GM21529 (cell line): ENCODE measurements around the gene RAB6A.
"Not testable (repeated sequence)": the region's sequence is repeated elsewhere in the genome, so short reads cannot be mapped to it uniquely, and the experiment has no call there.

Experiments
- ATAC-seq: cut with Tn5 transposase; IDR thresholded peaks from one replicate; pipeline ENCODE4 v1.9.1; 2021; ENCODE audit not compliant: unreplicated experiment

The RAB6A gene

DNA sequence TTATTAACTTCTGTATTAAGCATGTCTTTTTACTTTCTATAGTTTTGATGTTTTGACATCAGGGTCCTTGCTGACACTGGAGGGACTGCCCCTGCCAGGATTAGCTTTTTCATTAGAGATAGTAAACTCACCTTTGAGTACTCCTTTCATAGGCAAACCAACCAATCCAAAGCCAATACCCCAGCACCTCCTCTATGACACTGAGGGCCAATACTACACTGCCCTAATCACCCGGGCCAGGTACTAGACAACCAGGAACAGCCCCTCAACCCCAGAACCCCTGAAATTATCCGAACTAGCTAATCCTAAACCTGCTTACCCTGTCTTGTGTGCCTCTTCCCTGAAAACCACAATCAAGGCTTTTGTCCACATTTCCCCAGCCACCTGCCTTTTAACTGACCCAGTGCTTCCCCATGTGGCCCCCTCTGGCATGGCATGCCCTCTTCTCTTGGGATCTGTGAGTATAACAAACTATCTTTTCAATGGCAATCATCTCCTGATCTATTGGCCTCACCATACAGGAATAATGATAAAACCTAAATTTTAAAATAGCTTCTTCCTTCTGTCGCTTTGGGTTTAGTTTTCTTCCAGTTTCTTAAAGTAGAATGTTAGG lies 31.2 kb downstream of the RAB6A start:
- no peak for ATAC-seq

DNA sequence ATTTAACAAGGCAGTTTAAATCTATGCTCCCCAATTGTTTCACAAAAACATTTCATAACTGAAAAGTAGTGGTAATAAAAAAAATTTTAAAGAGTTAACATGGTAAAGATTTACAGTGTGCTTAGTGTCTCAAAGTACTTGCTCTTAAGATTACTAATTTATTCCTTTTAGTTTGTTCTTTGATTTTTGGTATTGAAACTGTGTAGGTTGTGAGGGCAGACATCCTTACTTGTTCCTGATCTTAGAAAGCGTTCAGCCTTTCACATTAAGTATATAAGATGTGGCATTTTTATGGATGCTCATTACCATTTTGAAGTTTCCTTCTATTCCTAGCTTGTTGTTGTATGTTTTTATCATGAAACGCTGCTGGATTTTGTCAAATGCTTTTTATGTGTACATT lies 32.9 kb downstream of the RAB6A start:
- ATAC-seq: no peak

DNA sequence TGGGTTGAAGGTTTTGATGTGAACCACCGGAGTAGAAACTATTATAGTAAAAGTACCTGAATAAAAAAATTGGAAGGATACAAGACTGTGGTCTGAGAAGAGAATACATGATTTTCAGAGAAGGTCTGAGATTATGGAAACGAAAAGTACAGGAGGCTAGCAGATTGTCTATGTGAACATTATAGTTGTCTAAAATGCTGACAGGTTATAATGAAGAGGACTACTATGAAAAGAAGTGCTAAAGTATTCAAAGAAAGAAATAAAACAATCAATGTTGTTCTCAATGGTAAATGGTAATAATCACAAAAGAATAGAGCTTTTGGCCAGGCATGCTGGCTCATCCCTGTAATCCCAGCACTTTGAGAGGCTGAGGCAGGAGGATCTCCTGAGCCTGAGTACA lies 34.0 kb downstream of the RAB6A start:
- no peak for ATAC-seq

GRCh38 chr11:73717136-73717535 lies 43.7 kb downstream of the RAB6A start:
- no peak for ATAC-seq

- ATAC-seq: no peak
These were observed 44.5 kb downstream of the RAB6A start for GRCh38 chr11:73716153-73717056.

GRCh38 chr11:73715541-73715940 lies 45.3 kb downstream of the RAB6A start:
- no peak for ATAC-seq

- no peak for ATAC-seq
These were observed 49.9 kb downstream of the RAB6A start for GRCh38 chr11:73710964-73711363.

- ATAC-seq: no peak
These were observed 55.8 kb downstream of the RAB6A start for GRCh38 chr11:73705053-73705452.

DNA sequence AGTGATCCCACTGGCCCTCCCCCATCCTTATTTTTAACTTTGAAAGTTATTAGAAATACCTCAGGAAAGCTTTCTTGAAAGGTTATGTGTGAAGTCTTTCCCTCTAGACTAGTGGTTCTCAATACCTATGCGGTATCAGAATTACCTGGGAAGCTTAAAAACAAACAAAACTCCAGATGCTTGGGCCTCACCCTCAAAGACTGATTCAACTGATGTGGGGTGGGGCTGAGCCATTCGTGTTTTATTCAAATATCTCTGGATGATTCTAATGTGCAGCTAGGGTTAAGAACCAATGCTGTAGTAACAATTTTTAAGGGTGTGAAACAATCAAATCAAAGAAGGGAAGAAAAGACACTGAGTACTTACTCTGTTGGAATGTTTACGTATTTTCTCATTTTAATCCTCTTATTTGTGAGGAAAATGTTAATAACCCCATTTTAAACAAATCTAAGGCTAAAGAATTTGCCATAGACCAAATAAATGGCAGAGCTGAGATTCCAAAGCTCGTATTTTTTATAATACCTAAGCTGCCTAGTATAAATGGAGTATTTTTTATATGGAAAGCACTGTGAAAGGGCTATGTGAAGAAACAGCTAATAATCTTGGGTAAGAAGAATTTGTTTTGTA lies 66.9 kb downstream of the RAB6A start:
- no peak for ATAC-seq

DNA sequence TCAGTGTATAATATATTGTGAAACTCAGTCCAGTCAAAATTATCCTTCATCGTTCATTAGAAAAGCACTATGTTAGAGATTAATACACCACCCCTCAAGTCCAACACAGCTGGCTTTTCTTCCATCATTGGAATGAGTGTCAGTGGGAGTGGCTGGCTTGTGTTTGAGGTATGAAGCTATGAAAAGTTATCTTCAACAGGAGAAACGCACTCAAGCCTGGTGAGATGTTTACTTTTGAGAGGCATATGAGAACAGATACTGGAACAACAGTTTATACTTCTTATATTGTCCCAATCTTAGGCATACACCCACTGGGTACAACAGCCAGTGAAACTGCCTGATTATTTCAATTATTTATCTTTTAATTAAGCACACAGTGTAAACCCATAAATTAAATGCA lies 80.2 kb downstream of the RAB6A start:
- no peak for ATAC-seq

GRCh38 chr11:73676552-73676951 lies 84.3 kb downstream of the RAB6A start:
- not testable (repeated sequence) for ATAC-seq

GRCh38 chr11:73671701-73672100 lies 89.2 kb downstream of the RAB6A start:
- ATAC-seq: no peak

GRCh38 chr11:73670808-73671207 lies 90.1 kb downstream of the RAB6A start:
- ATAC-seq: no peak

- no peak for ATAC-seq
These were observed 93.0 kb downstream of the RAB6A start for GRCh38 chr11:73667891-73668290.

GRCh38 chr11:73664877-73665276 lies 96.0 kb downstream of the RAB6A start:
- no peak for ATAC-seq

GRCh38 chr11:73663604-73664495 lies 97.0 kb downstream of the RAB6A start:
- ATAC-seq: no peak

GRCh38 chr11:73662445-73663157 lies 98.3 kb downstream of the RAB6A start:
- no peak for ATAC-seq

DNA sequence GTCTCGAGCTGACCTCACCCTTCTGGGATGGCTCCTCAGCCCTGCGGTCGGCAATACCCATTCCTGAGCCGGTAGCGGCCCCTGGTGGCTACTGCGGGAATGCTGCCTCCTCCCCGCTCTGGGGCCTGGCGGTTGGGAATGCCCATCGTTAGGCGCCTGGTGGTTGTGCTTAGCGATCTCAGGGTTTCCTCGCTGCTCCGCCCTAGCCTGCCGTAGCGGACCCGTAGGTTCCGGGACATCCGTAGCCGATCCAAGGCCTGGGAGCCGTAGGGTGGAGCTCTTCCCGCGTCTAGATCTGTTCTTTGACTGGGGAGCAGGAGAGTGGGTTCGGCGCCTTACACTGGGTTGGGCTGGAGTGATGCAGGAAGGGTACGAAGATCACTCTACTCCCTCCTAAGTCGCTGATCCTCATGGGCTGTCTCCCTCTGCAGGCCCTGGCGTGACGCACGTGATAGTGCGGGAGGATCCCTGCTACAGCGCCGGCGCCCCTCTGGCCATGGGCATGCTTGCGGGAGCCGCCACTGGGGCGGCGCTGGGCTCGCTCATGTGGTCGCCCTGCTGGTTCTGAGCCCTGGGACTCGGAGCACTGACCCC lies 99.7 kb downstream of the RAB6A start:
- peak; percentile 65 for ATAC-seq

GRCh38 chr11:73660497-73661034 lies 100.3 kb downstream of the RAB6A start:
- no peak for ATAC-seq

DNA sequence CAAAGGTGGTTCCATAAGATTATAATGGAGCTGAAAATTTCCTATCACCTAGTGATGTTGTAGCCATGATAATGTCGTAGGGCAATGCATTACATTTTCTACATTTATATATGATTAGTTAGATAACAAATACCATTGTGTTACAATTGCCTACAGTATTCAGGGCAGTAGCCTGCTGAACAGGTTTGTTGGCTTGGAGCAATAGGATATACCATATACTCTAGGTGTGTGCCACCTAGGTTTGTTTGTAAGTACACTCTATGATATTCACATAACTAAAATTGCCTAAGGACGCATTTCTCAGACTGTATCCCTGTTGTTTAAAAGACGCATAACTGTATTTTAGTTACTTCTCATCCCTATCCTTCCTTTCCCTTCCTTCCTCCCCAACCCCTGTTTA lies 100.9 kb downstream of the RAB6A start:
- ATAC-seq: no peak
